HK-2 (cell line): Measurements from ENCODE around the gene CTNNA3.

ENCODE experiments used
- DNase-seq: peaks from one replicate; pipeline ENCODE4 v3.0.0-alpha.2; 2018; ENCODE audit not compliant: unreplicated experiment

CTNNA3 gene

DNA sequence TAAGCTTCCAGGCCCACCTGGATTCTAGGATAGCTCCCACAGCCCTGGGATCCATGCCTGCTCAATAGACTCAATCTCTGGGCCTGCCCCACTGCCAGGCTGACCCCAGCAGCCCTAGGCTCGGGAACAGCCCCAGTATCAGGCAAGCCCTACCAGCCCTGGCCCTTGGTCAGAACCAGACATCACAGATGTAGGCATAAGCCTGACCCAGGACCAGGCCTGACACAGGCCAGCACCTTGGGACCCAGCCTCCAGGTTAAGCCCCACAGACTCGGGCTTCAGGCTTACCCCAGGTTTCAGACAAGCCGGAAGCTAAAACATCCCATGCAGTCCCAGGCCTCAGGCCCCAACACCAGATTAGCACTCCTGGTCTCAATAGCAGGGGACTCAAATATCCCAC is 1046.4 kb downstream of the CTNNA3 start:
- DNase-seq = no peak

- DNase-seq = no peak
Measured at GRCh38 chr10:66642217-66642616, 1053.8 kb downstream of the CTNNA3 start.

GRCh38 chr10:66639371-66639770 is 1056.6 kb downstream of the CTNNA3 start:
- DNase-seq = no peak

GRCh38 chr10:66637273-66638036 is 1058.5 kb downstream of the CTNNA3 start:
- no peak for DNase-seq

DNA sequence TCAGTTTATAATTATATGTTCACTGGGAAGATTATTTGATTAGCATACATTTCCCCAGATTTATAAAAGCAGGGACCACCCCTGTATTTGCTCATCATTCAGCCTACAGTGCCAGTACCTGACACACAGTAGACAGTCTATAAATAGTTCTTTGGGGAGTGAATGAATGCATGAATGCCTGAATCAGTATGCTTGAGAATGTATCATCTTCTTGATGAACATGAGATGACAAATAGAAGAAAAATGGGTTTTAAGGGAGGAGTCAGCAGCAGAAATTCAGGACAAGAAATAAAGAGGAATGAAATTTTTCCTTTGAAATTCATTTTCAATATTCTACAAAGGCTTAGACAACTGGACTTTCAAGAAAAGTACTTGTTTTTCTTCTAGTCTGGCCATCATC is 1066.0 kb downstream of the CTNNA3 start:
- DNase-seq = no peak

- DNase-seq = peak; percentile 19
Measured at GRCh38 chr10:66627156-66627555, 1068.8 kb downstream of the CTNNA3 start.

- DNase-seq = no peak
Measured at GRCh38 chr10:66625709-66626590, 1070.0 kb downstream of the CTNNA3 start.

DNA sequence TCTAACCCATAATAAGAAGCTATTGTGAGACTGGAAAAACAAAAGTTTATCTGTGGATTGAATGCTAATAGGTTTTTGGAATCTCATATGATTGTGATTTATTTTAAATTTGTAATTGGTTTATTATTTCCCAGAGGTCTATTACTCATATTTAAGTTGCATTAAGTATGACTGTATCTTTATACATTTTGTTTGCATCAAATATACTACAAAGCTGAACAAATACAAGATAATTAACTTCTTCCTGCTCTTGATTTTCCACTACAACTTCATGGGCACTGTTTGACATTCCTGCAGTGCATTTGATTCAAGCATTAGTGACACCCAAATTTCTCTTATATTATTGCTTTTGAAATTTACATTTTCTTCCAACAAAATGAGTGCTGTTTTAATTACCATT is 1073.9 kb downstream of the CTNNA3 start:
- no peak for DNase-seq

DNA sequence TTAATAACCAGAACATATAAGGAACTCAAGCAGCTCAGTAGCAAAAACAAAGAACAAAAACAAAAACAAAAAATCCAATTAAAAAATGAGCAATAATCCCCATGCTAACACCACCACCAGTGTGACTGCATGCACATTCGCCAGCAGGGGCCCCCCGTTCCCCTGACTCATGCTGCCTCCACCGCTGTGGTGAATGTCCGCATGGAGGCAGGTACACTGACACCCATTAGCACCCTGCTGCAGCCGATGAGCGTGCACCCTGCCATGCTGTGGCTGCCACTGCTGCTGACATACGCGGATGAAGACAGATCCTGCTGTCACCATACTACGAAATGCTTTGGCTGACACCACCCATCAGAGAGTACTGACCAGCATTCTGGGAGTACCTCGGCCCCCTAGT is 1091.8 kb downstream of the CTNNA3 start:
- DNase-seq = no peak

DNA sequence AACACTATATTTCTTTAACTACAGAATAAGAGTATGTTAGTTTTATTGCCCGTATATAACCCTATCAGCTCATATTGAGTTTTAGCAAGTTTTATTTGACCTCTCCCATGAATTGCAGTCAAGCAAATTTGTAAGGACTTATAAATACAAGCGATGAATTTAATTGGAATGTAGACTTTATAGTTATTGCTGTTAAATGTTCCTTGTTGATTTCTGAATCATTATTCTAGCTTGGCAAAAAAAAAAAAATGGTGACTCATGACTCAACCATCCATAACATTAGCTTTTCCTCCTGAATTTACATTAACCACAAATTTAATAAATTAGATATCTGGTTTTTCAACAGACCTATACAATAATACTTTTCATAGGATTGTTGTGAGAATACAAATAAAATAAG is 1104.1 kb downstream of the CTNNA3 start:
- no peak for DNase-seq

DNA sequence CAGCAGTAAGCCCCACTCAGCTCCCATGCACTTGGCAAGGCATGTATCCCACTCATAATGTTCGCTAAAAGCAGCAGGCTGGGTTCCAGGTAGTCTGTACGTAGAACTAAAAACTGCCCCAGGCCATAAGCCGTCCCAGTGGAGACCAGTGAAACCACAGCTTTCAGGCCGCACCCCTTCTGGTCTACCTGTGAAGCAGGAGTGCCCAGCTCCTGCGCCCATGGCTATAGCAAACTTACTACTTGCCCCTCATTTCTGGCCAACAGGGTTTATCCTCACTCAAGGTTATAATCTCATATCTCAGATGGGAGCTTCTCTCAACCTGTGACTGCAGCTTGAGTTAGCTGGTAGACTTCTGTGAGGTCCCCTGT is 1108.3 kb downstream of the CTNNA3 start:
- no peak for DNase-seq

GRCh38 chr10:66586897-66587679 is 1108.9 kb downstream of the CTNNA3 start:
- no peak for DNase-seq

DNA sequence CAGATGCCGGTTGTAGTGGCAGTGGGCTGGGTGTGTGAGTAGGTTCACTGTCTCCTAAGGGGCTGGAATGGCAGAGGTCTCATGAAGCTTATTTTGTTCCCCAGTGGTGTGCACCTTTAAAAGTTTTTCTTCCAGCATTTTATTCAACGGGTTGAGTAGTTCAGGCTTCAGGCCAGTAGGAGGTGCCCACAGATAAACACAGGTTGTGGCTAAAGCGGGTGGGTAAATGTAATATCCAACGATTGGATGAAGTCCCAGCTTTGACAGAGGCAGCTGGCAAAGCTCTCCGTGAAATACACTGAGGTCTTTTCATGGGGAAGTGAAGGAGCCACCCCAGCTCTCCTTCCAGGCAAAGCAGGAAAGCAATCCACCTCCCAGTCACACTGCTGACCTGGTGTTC is 1109.9 kb downstream of the CTNNA3 start:
- no peak for DNase-seq

GRCh38 chr10:66575251-66575855 is 1120.6 kb downstream of the CTNNA3 start:
- DNase-seq = no peak

DNA sequence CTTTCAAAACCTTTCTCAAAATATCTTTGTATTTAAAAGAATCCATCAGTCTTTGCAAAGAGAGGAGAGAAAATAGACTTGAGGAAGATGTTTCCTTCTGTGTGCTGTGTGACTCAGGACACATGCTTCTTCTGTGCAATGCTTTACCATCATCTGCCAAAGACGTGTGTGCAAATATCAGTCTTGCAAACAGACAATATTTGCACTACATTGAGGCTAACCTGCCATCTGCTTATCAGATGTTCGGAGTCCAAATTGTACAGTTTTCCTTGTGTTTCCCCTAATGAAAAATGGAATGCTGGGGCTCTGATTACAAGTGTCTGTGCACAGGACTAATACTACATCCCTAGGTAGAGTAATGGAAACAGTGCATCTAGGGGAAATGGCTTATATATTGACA is 1123.3 kb downstream of the CTNNA3 start:
- DNase-seq = no peak

DNA sequence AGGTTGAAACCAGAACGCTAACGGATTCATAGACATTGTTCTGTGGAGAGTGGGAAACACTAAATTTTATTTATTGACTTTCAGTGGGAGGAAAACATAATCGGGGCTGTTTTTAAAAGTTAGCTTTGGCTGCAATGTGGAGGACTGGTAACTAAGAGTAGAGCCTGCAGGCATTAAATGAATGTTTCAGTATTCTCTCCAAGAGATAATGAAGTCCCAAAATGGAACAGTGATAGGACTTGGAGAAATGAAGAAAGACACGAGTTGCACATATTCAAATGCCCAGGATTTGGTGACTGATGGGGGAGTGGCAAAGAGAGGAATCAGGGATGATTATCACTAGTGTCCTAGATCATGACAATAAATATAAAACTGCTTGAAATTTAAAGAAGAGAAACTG is 1130.0 kb downstream of the CTNNA3 start:
- no peak for DNase-seq

GRCh38 chr10:66564287-66564686 is 1131.7 kb downstream of the CTNNA3 start:
- DNase-seq = no peak

DNA sequence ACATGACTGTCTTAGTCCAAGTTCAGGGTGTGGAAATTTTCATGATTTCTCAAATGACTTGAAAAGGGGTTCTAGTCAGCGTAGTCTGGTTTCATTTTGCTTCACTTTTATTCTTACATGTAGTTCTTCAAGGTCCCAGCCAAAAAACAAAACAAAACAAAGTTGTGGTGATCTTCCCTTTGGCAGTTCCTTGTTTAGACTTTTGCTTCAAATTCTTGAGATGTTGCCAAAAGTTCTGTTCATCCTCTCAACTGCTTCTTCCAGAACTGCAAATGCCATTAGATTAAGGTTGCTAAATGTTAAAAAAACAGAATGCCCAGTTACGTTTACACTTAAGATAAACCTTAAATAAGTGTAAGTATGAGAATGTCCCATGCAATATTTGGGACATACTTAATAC is 1140.9 kb downstream of the CTNNA3 start:
- DNase-seq = no peak

DNA sequence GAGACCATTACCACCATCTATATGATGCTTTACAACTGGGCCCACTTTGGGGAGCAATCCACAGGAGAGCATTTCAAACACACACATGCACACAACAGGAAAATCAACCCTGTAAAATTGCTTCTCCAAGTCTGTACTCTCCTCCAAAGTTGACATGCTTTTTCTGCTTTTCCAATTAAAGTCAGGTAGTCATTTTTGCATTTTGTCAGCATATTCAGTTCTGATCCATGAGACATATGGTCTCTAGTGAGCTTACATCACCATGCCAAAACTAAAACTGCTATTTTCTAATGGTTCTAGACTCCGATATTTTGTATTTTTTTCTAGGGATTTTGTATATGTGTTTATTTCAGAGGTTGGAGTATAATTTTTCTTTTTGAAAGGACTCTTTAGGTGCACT is 1143.7 kb downstream of the CTNNA3 start:
- no peak for DNase-seq

DNA sequence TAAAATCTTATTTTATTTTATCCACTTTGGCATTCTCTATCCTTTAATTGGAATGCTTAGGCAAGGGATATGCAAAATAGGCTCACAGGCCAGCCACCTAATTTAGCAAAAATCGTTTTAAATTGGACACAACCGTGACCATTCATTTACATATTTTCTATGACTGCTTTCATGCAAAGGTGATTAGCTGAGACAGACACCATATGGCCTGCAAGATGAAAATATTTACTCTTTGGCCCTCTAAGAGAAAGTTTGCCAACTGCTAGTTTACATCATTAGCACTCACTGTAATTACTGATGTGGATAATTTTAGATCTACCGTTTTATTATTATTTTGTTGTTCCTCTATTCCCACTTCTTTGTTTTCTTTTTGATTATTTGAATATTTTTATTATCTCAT is 1145.6 kb downstream of the CTNNA3 start:
- no peak for DNase-seq

GRCh38 chr10:66538908-66539307 is 1157.1 kb downstream of the CTNNA3 start:
- no peak for DNase-seq

- DNase-seq = no peak
Measured at GRCh38 chr10:66538371-66538770, 1157.6 kb downstream of the CTNNA3 start.
